HG02870 (cell line): ENCODE measurements around the gene CTNNA3.

ENCODE experiments used
- ATAC-seq: cut with Tn5 transposase; IDR thresholded peaks from one replicate; pipeline ENCODE4 v1.9.1; 2021; ENCODE audit warnings: mild to moderate bottlenecking, moderate library complexity; ENCODE audit not compliant: unreplicated experiment

CTNNA3 gene

GRCh38 chr10:66045859-66046258 lies 1650.1 kb downstream of the CTNNA3 start:
- ATAC-seq, result no peak

DNA sequence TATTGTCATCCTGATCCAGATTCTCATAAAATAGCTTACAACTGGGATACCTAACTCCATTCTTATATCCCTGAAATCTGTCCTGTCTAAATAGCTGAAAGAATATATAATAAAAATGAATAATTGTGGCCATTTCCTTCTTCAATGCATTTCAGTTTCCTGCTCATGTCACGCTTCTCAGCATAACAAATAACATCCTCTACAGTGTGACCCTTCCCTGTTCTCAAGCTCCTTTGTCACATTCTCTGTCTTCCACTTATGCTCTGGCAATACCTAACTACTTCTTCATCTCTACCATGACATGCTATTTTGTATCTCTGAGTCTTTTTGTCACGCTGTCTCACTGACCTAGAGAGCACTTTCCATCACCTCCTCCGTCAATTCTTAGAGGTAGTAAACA lies 1654.2 kb downstream of the CTNNA3 start:
- no peak for ATAC-seq

DNA sequence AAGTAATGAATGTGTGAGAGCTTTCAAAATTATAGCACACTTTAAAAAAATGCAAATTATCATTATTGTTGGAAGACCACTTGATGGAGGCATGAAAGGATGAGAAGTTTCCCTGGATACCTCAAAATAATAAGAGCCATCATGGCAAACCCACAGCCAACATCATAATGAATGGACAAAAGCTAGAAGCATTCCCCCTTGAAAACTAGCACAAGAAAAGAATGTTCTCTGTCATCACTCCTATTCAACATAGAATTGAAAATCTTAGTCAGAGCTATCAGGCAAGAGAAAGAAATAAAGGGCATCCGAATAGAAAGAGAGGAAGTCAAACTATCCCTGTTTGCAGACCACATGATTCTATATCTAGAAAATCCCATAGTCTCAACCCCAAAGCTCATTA lies 1657.4 kb downstream of the CTNNA3 start:
- no peak for ATAC-seq

DNA sequence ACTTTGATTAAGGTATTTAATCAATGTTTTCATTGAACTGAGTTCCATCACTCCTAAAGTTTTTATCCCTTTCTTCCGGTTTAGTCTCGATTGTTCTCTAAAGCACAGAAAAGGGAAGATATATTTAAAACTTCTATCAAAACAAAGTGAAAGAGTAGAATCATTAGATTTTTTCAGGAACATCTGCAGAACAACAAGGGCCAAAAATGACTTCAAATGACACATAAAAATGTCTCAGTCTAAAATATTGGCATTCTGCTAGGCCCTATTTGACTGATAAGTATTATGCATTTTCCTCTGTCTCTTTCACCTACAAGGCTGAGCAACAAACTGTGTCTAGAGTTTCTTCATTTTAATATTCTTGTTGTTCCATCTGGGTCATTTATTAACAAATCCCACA lies 1669.7 kb downstream of the CTNNA3 start:
- no peak for ATAC-seq

DNA sequence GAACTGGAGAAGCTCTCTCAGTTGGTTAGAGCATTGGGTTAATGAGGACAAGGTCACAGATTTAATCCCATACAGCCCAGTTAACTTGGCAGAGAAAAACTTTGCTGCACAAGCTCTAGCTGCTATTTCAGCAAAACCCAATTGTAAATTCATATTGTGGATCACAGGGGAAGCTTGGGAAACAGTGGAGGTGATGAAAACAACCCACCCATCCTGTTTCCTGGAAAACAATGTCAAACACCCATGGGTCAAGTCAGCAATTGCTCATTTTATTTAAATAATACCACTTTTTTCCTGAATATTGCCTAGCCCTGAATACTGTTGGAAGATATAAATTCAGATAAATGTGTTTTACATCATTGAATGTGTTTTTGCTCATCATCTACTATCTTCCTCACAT lies 1670.8 kb downstream of the CTNNA3 start:
- ATAC-seq, result no peak

GRCh38 chr10:66021423-66021822 lies 1674.6 kb downstream of the CTNNA3 start:
- no peak for ATAC-seq

DNA sequence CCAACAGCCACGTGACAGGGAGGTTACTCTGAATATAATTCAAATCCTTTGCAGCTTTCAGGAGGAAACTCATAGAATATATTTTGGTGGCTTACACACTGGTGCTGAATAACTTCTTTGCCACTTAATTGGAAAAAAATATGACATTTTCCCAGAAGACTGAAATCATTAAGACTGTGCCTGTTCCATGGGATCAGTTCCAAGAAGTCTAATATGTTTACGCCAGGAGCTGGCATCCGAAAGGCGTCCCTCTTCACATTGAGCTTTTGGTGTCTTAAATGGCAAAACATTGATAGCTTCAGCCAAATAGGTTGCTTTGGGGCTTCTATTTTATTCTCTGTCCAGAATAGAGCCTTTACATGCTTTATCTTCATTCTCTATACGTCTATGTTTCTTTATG lies 1687.8 kb downstream of the CTNNA3 start:
- ATAC-seq, result no peak

DNA sequence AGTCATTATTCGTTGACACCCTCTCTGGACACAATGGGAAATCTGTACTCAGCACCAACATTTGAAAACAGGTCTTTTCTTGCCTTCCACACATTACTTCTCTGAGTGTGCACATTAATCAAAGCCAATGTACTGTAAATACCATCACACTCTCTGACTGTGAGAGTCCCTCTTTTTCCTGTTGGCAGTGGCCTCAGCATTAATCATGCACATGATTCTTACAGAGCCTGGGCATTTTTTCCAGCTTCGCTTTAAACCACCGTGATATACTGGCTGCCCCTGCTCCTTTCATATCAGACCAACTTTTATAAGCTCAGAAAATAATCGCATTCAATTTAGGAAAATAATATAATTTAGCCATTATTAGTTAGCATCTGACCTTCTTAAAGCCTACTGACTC lies 1689.6 kb downstream of the CTNNA3 start:
- ATAC-seq, result no peak

DNA sequence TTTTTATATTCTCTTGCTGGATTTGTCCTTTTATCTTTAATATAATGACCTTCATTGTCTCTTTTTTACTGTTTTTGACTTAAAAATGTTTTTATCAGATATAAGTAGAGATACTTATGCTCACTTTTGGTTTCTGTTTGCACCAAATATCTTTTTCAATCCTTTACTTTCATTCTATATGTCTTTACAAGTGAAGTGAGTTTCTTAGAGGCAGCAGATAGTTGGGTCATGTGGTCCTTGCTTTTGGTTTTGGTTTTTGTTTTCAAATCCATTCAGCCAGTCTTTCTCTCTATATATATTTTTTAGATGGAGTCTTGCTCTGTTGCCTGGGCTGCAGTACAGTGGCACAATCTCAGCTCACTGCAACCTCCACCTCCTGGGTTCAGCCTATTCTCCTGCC lies 1702.5 kb downstream of the CTNNA3 start:
- ATAC-seq, result no peak

DNA sequence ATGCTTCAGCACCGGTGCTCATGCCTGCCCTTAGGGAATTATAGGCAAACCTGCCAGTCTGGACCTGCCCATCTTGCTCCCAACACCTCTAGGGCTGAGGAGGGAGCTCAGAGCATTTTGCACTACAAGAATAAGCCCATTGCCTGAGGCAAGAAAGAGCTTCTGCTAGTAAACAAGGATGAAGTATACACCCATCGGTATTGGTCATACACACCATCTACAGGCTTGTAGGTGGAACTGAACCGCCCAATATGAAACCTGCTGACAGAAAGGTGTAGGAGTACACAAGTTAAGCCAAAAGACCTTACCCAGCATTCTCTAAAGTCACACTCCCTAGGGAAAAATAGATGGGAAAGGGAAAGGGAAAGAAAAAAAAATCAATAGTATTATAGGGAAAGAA lies 1727.1 kb downstream of the CTNNA3 start:
- no peak for ATAC-seq

GRCh38 chr10:65968437-65968836 lies 1727.6 kb downstream of the CTNNA3 start:
- no peak for ATAC-seq

DNA sequence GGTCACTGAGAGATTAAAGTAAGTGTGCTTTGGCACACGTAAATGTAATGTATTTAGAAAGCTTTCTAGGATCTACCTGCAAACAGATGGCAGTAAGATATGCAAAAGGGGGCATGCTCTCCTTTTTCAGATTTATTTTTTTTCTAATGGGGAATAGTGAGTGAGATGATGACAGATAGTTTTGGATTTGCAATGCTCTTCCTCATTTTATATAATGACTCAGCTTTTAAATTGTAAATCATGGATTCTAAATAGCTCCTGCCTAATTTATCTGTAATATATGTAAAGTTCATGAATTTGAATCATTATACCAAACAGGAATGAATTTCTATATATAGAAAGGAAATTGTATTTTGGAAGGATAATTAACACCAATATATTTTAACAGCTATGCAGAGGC lies 1731.8 kb downstream of the CTNNA3 start:
- ATAC-seq, result no peak

DNA sequence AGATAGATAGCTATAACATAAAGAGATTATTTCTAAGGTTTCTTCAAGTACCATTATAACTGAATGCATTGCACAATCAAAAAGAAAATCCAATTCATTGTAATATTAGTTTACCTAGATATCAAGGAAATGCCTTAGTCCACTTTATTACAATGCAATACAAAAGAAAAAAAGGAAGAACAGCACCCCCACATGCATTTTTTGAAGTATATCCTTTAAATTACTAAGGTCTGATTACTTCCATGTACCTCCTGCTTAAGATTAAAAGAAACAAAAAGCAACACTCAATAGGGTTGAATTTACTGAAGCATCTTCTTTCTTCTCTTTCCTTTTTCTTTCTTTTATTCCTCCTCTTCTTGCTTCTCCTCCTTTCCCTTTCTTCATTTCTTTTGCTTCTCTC lies 1743.9 kb downstream of the CTNNA3 start:
- ATAC-seq, result no peak

GRCh38 chr10:65950075-65950474 lies 1745.9 kb downstream of the CTNNA3 start:
- ATAC-seq, result no peak

DNA sequence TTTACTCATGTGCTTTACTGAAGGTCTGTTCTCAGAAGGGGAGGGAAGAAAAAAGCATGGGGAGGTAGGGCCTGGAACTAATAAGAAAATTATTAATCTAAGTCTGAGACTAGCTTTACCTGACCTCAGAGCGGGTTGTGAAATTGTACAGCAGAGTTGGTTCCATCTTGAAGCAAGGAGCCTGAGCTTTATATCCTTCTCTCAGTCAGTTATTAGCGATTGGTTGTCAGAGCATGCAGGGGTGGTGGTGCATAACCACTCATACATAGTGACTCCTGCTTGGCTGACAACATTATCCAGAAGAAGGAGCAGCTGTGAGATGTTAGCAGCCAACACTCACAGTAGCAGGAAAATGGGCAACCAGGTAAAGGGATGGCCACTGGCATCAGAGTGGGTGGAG lies 1746.5 kb downstream of the CTNNA3 start:
- ATAC-seq, result no peak

GRCh38 chr10:65945061-65945460 lies 1750.9 kb downstream of the CTNNA3 start:
- no peak for ATAC-seq

- no peak for ATAC-seq
Observed at GRCh38 chr10:65943451-65943850, 1752.5 kb downstream of the CTNNA3 start.

- no peak for ATAC-seq
Observed at GRCh38 chr10:65940816-65941662, 1755.0 kb downstream of the CTNNA3 start.

DNA sequence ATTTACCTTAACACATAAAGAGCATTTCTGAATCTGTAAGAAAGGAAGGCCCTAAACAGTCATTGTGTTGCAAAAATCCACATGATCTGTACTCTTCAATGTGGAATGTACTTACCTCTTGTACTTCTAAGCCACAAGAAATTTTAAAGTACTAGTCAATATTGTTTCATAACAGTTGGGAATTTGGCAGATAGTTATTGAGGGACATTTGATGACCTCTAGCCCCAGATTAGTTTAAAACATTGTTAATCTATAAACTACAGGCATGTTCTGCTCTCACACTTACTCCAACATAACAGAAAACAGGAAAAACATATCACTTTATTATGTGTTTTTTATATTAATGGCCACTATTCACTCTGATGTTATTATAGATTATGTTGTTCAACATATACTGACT lies 1755.9 kb downstream of the CTNNA3 start:
- no peak for ATAC-seq

- ATAC-seq, result no peak
Observed at GRCh38 chr10:65931291-65932070, 1764.5 kb downstream of the CTNNA3 start.

- ATAC-seq, result no peak
Observed at GRCh38 chr10:65911151-65911835, 1784.7 kb downstream of the CTNNA3 start.

GRCh38 chr10:65910209-65910608 lies 1785.8 kb downstream of the CTNNA3 start:
- no peak for ATAC-seq
